Neural cell (in vitro differentiated cells): Measurements from ENCODE around the gene TSPAN16. TPM values are rescaled to one million over a fixed set of nuclear protein-coding genes. Genes with fewer than 3 reads are reported as not detected.

Source experiments
- H2AFZ ChIP-seq: fragments of 200-600, 300-800 bp; sonication (generic), shearing (Covaris generic); 2 replicates; pipeline ENCODE4 v1.6.0; 2014; ENCODE audit warnings: low read depth, mild to moderate bottlenecking, antibody characterized with exemption, low read length, moderate library complexity
- H3F3A ChIP-seq: fragments of 200-600 bp; shearing (Covaris generic); 2 replicates; pipeline ENCODE4 v1.6.1; 2016; ENCODE audit warnings: mild to moderate bottlenecking, moderate library complexity, mixed read lengths, antibody characterized with exemption, low read length; ENCODE audit not compliant: insufficient read depth, poor library complexity, severe bottlenecking
- H3K27ac ChIP-seq: fragments of 200-600, 300-800 bp; sonication (generic), shearing (Covaris generic); 2 replicates; pipeline ENCODE4 v1.5.1; 2014; ENCODE audit warnings: mild to moderate bottlenecking, low read length, moderate library complexity
- H3K27me3 ChIP-seq: fragments of 300-800, 200-600 bp; sonication (generic), shearing (Covaris generic); 2 replicates; pipeline ENCODE4 v1.6.0; 2014; ENCODE audit warnings: mild to moderate bottlenecking, low read depth, low read length, moderate library complexity; ENCODE audit not compliant: insufficient read depth
- H3K36me3 ChIP-seq: fragments of 300-800, 200-600 bp; sonication (generic), shearing (Covaris generic); 2 replicates; pipeline ENCODE4 v1.5.1; 2014; ENCODE audit warnings: mild to moderate bottlenecking, antibody characterized with exemption, low read length, moderate library complexity; ENCODE audit not compliant: insufficient read depth
- H3K4me2 ChIP-seq: fragments of 300-800, 200-600 bp; sonication (generic), shearing (Covaris generic); 2 replicates; pipeline ENCODE4 v1.6.0; 2014; ENCODE audit warnings: mild to moderate bottlenecking, low read length
- H3K4me3 ChIP-seq: fragments of 300-800, 200-600 bp; sonication (generic), shearing (Covaris generic); 2 replicates; pipeline ENCODE4 v1.5.1; 2014; ENCODE audit warnings: mild to moderate bottlenecking, low read length, moderate library complexity
- H3K79me2 ChIP-seq: fragments of 200-600 bp; shearing (Covaris generic); replicated peaks from 2 replicates; pipeline ENCODE4 v1.6.0; 2014; ENCODE audit warnings: mild to moderate bottlenecking, low read length, moderate library complexity; ENCODE audit not compliant: insufficient read depth
- H3K9ac ChIP-seq: fragments of 300-800, 200-600 bp; sonication (generic), shearing (Covaris generic); 2 replicates; pipeline ENCODE4 v1.6.1; 2016; ENCODE audit warnings: mild to moderate bottlenecking, low read length, mixed read lengths
- H3K9me2 ChIP-seq: fragments of 200-600 bp; shearing (Covaris generic); 2 replicates; pipeline ENCODE4 v1.6.1; 2016; ENCODE audit warnings: mild to moderate bottlenecking, low read length, mixed read lengths; ENCODE audit not compliant: insufficient read depth
- H3K9me3 ChIP-seq: fragments of 200-600, 300-800 bp; sonication (generic), shearing (Covaris generic); 2 replicates; pipeline ENCODE4 v1.6.1; 2016; ENCODE audit warnings: mild to moderate bottlenecking, mixed run types, low read length, moderate library complexity, mixed read lengths
- H4K20me1 ChIP-seq: fragments of 200-600 bp; shearing (Covaris generic); 2 replicates; pipeline ENCODE4 v1.6.1; 2016; ENCODE audit warnings: mild to moderate bottlenecking, mixed run types; ENCODE audit not compliant: insufficient read depth
- CTCF ChIP-seq: fragments of 450-650 bp; IDR thresholded peaks from 2 replicates; pipeline ENCODE4 v1.5.1; 2014; ENCODE audit warnings: antibody characterized with exemption, mild to moderate bottlenecking, moderate library complexity; ENCODE audit not compliant: poor library complexity, severe bottlenecking
- EP300 ChIP-seq: fragments of 450-650 bp; conservative IDR thresholded peaks from 2 replicates; pipeline ENCODE4 v1.6.1; 2014; ENCODE audit warnings: antibody characterized with exemption, mild to moderate bottlenecking, moderate library complexity; ENCODE audit not compliant: poor library complexity, severe bottlenecking
- EZH2 ChIP-seq: fragments of 200-600, 300-800 bp; shearing (Covaris generic), sonication (generic); IDR thresholded peaks from 2 replicates; pipeline ENCODE4 v1.6.1; 2014; ENCODE audit warnings: antibody characterized with exemption, low read length, borderline replicate concordance, mild to moderate bottlenecking; ENCODE audit not compliant: insufficient read depth, poor library complexity, severe bottlenecking
- MXI1 ChIP-seq: fragments of 450-650 bp; conservative IDR thresholded peaks from 2 replicates; pipeline ENCODE4 v1.6.1; 2014; ENCODE audit warnings: antibody characterized with exemption, mild to moderate bottlenecking; ENCODE audit not compliant: poor library complexity, severe bottlenecking
- POLR2AphosphoS5 ChIP-seq: IDR thresholded peaks from 2 replicates; pipeline ENCODE4 v1.6.1; 2012
- RAD21 ChIP-seq: fragments of 450-650 bp; conservative IDR thresholded peaks from 2 replicates; pipeline ENCODE4 v1.6.1; 2014; ENCODE audit warnings: antibody characterized with exemption, mild to moderate bottlenecking, moderate library complexity
- REST ChIP-seq: IDR thresholded peaks from 2 replicates; pipeline ENCODE4 v1.6.1; 2012; ENCODE audit warnings: borderline replicate concordance
- SMC3 ChIP-seq: fragments of 450-650 bp; conservative IDR thresholded peaks from 2 replicates; pipeline ENCODE4 v1.6.1; 2014; ENCODE audit warnings: antibody characterized with exemption, mild to moderate bottlenecking, moderate library complexity; ENCODE audit not compliant: poor library complexity
- TAF1 ChIP-seq: IDR thresholded peaks from 2 replicates; pipeline ENCODE4 v1.6.1; 2012; ENCODE audit warnings: low read depth
- polyA plus RNA-seq: library from polyadenylated mRNA; depleted of rRNA; stranded (reverse); fragments of >200 nt; gene quantifications from 2 replicates; pipeline ENCODE4 v1.2.3, GENCODE V29; 2014

Gene TSPAN16
- polyA plus RNA-seq, 1 donor from 2014 or later: not detected

- no peak overlapping the region for H3K4me2 ChIP-seq
- no peaks in the 10 kb centered on the region for H3K27me3 ChIP-seq
- no peaks in the 10 kb centered on the region for H3K9me3 ChIP-seq
- H4K20me1 ChIP-seq: no peaks in the 10 kb centered on the region
- no peak overlapping the region for H2AFZ ChIP-seq
- H3F3A ChIP-seq: no peaks in the 10 kb centered on the region
- H3K79me2 ChIP-seq: no peaks in the 10 kb centered on the region
- H3K9ac ChIP-seq: no peak overlapping the region
- TF ChIP-seq EP300 (no peak), TAF1 (no peak), RAD21 (no peak), POLR2AphosphoS5 (no peak), REST (no peak), EZH2 (no peak), MXI1 (no peak), SMC3 (no peak), CTCF (no peak)
- H3K27ac ChIP-seq: no peak overlapping the region
- H3K9me2 ChIP-seq: no peaks in the 10 kb centered on the region
- no peaks in the 10 kb centered on the region for H3K36me3 ChIP-seq
- H3K4me3 ChIP-seq: no peak overlapping the region
Measured at GRCh38 chr19:11296264-11296663, 304 bp downstream of the TSPAN16 start.

- Histone ChIP-seq H3K9me2 (no peaks in the 10 kb centered on the region), H2AFZ (no peak overlapping the region), H3K27ac (no peak overlapping the region), H3K4me3 (no peak overlapping the region), H3K4me2 (no peak overlapping the region), H3F3A (no peaks in the 10 kb centered on the region), H3K79me2 (no peaks in the 10 kb centered on the region), H3K27me3 (no peaks in the 10 kb centered on the region), H3K36me3 (no peaks in the 10 kb centered on the region), H4K20me1 (no peaks in the 10 kb centered on the region), H3K9ac (no peak overlapping the region), H3K9me3 (no peaks in the 10 kb centered on the region)
- TF ChIP-seq EP300 (no peak), CTCF (no peak), MXI1 (no peak), RAD21 (no peak), POLR2AphosphoS5 (no peak), SMC3 (no peak), REST (no peak), TAF1 (no peak), EZH2 (no peak)
Measured at GRCh38 chr19:11299946-11300810, 4.2 kb downstream of the TSPAN16 start.
